ENCODE results near the gene ZAR1L.
"Not testable (repeated sequence)": the region's sequence is repeated elsewhere in the genome, so short reads cannot be mapped to it uniquely, and the experiment has no call there.

Gene ZAR1L, protein sequence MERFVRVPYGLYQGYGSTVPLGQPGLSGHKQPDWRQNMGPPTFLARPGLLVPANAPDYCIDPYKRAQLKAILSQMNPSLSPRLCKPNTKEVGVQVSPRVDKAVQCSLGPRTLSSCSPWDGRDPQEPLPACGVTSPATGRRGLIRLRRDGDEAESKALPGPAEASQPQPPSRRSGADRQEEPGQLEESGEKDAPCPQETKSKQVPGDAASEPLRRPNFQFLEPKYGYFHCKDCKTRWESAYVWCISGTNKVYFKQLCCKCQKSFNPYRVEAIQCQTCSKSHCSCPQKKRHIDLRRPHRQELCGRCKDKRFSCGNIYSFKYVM

DNA sequence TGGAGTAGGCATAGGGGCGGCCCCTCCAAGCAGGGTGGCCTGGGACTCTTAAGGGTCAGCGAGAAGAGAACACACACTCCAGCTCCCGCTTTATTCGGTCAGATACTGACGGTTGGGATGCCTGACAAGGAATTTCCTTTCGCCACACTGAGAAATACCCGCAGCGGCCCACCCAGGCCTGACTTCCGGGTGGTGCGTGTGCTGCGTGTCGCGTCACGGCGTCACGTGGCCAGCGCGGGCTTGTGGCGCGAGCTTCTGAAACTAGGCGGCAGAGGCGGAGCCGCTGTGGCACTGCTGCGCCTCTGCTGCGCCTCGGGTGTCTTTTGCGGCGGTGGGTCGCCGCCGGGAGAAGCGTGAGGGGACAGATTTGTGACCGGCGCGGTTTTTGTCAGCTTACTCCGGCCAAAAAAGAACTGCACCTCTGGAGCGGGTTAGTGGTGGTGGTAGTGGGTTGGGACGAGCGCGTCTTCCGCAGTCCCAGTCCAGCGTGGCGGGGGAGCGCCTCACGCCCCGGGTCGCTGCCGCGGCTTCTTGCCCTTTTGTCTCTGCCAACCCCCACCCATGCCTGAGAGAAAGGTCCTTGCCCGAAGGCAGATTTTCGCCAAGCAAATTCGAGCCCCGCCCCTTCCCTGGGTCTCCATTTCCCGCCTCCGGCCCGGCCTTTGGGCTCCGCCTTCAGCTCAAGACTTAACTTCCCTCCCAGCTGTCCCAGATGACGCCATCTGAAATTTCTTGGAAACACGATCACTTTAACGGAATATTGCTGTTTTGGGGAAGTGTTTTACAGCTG, at the start of gene ZAR1L, which contains the start of gene BRCA2:
Gene ZAR1L, minus strand, starts transcription at position 126 of the 790 bp plus-strand sequence. CDS start 3,438 bp downstream, outside the sequence.
Gene BRCA2, plus strand, starts transcription at position 271 of the 790 bp plus-strand sequence. CDS start 953 bp downstream, outside the sequence.
- DNase-seq (ENCODE audit: insufficient read length, low spot score) (no peak), FAIRE-seq (no peak)
- TF ChIP-seq, protein P1, sequence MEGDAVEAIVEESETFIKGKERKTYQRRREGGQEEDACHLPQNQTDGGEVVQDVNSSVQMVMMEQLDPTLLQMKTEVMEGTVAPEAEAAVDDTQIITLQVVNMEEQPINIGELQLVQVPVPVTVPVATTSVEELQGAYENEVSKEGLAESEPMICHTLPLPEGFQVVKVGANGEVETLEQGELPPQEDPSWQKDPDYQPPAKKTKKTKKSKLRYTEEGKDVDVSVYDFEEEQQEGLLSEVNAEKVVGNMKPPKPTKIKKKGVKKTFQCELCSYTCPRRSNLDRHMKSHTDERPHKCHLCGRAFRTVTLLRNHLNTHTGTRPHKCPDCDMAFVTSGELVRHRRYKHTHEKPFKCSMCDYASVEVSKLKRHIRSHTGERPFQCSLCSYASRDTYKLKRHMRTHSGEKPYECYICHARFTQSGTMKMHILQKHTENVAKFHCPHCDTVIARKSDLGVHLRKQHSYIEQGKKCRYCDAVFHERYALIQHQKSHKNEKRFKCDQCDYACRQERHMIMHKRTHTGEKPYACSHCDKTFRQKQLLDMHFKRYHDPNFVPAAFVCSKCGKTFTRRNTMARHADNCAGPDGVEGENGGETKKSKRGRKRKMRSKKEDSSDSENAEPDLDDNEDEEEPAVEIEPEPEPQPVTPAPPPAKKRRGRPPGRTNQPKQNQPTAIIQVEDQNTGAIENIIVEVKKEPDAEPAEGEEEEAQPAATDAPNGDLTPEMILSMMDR (IDR thresholded peaks at IDR 0.05; ENCODE audit: insufficient read depth, missing control alignments), result no peak

DNA sequence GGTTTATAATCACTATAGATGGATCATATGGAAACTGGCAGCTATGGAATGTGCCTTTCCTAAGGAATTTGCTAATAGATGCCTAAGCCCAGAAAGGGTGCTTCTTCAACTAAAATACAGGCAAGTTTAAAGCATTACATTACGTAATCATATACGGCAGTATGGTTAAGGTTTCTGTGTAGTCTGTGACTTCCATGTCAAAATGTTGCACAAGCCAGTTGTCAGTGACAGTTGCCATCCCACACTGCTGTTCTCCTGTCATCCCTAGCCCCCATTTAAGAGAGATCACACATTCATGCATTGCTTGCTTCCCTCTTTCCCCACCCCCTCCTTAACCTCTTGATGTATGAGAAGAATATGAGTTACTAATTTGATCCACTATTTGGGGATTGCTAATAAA, 47.4 kb upstream of the ZAR1L start:
- DNase-seq (ENCODE audit: insufficient read length, low spot score) (no peak), FAIRE-seq (no peak)
- TF ChIP-seq, protein P1 (IDR thresholded peaks at IDR 0.05; ENCODE audit: insufficient read depth, missing control alignments), result no peak

DNA sequence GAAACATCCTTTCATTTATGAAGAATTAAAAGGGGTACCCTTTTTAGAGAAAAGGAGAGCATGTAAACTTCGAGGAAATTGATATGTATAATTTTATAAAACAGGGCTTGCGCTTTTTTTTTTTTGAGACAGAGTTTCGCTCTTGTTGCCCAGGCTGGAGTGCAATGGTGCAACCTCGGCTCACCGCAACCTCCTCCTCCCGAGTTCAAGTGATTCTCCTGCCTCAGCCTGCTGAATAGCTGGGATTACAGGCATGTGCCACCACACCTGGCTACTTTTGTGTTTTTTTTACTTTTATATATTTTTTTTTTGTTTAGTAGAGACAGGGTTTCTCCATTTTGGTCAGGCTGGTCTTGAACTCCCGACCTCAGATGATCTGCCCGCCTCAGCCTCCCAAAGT, 40.8 kb upstream of the ZAR1L start:
- FAIRE-seq; DNase-seq (ENCODE audit: insufficient read length, low spot score): not testable (repeated sequence)

DNA sequence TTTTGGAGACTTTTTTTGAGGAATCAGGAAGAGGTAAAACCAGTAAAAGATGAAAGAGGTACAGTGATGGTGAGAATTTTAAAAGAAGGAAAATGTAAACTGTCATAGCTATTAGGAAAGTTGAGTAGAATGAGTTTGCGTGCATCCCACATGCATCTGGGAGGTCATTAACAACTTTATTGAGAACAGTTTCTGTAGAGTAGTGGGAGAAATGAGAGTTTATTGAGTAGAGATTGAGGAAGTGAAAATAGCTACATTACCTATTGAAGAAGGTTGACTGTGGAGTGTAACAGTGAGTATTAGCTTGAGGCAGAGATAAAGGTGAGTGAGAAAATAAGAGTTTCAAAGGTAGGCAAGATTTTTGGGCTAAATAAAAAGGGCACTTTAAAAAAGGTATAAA, 38.9 kb upstream of the ZAR1L start:
- no peak for FAIRE-seq
- TF ChIP-seq, protein P1 (IDR thresholded peaks at IDR 0.05; ENCODE audit: insufficient read depth, missing control alignments), result no peak
- DNase-seq (ENCODE audit: insufficient read length, low spot score), result no peak

DNA sequence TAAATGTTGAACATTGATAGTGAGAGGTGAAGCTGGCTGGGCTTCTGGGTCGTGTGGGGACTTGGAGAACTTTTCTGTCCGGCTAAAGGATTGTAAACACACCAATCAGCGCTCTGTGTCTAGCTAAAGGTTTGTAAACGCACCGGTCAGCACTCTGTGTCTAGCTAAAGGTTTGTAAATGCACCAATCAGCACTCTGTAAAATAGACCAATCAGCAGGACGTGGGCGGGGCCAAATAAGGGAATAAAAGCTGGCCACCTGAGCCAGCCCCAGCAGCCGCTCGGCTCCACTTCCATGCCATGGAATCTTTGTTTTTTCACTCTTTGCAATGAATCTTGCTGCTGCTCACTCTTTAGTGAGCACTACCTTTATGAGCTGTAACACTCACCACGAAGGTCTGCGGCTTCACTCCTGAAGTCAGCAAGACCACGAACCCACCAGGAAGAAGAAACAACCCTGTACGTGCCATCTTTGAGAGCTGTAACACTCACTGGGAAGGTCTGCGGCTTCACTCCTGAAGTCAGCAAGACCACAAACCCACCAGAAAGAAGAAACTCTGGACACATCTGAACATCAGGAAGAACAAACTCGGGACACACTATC, 35.8 kb upstream of the ZAR1L start:
- DNase-seq (ENCODE audit: insufficient read length, low spot score); FAIRE-seq: not testable (repeated sequence)

DNA sequence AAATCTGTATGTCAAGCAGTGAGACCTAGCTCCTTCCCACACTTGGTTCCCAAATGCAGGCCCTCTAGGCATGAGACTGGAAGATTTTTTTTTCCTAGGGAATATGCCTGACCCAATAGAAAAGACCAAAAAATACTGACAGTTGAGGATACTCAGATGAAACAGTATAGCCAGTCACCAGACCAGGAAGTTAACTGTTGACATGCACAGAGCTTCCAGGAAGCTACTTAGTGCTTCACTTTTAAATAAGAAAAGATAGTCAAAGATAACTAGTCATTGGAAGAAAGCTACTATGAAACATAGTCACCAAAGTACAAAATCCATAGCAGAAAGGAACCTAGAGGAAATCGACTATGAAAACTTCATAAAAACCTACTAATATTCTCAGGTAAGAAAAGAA, 32.5 kb upstream of the ZAR1L start:
- DNase-seq (ENCODE audit: insufficient read length, low spot score) (no peak), FAIRE-seq (no peak)
- TF ChIP-seq, protein P1 (IDR thresholded peaks at IDR 0.05; ENCODE audit: insufficient read depth, missing control alignments), result no peak

DNA sequence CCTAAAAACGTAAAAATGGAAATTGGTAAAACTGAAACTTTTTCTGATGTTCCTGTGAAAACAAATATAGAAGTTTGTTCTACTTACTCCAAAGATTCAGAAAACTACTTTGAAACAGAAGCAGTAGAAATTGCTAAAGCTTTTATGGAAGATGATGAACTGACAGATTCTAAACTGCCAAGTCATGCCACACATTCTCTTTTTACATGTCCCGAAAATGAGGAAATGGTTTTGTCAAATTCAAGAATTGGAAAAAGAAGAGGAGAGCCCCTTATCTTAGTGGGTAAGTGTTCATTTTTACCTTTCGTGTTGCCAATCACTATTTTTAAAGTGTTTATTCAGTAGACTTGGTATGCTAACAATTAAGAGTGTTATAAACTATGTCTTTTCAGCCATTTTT, 25.8 kb upstream of the ZAR1L start:
- FAIRE-seq, result no peak

More for the DNA sequence above, 25.8 kb upstream of the ZAR1L start:
- no peak for DNase-seq (ENCODE audit: insufficient read length, low spot score)
- TF ChIP-seq, protein P1 (IDR thresholded peaks at IDR 0.05; ENCODE audit: insufficient read depth, missing control alignments), result no peak

All from D721Med (cell line).